Astrocyte of the hippocampus (primary cell): ENCODE results near the gene IL1RL1.
"Not testable (repeated sequence)": the region's sequence is repeated elsewhere in the genome, so short reads cannot be mapped to it uniquely, and the experiment has no call there.

Experiments used
- DNase-seq: peaks from one replicate; pipeline ENCODE4 v3.0.0; 2011; ENCODE audit warnings: low read depth, low spot score

Gene IL1RL1

DNA sequence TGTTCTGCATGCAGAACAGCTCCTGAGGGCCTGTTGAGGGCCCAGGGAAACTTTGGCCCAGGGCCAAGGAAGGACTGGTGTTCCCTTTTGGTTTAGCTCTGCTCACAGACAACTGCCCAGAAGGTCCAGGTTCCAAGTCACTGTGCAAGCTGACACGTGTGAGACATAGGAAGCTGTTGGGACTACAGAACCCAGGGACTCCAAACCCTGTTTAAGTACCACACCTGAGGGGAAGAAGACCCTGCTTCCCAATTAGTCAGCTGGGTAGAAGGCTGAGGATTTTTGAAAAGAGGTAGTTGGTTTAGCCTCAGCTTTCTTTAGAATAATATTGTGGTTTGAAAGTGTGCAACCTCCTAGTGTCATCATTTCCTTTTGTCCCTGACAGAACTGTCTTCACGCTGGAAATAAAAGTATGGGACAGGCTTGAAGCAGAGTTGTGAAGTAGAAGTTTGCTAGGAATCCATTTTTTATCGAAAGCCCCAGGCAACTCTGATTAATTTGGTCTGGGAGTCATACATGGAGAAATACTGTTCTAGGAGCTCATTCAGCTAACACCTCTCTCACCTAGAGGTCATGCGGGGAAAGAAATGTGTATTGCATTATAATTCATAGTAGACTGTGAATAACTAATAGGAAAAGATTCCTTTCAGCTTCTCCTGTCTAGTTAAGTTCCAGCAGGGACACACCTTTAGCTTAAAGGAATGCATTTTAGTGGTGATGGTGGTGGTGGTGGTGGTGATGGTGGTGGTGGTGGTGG, 19.9 kb upstream of the IL1RL1 start:
- no peak for DNase-seq

DNA sequence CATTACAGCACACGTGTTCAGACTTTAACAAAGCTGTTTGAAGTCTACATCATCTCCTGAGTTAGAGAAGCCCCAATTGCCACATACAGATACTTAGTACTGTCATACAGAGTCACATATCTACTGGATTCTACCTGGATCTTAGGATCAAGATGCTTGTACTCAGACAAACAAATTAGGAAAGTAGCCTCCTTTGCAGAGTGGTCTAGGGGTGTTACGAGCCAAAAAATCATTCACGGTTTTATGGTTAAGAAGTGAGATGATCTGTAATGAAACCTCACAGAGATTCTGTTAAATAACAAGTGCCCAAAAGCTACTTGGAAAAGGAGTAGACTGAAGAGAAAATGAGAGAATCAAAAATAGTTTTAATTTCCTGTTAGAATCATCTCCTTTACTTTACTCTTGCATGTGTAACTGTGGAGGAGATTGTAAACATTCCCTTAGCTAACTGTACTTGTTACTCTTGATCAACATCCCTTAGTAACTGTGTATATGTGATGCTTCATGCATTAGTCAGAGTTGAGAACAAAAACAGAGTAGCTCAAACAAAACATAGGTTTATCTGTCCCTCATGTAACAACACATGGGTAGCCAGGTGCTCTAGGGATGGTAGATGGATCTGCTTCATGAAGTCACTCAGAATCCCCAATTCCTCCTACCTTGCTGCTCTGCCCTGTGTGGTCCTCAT, 16.4 kb upstream of the IL1RL1 start:
- DNase-seq = no peak

DNA sequence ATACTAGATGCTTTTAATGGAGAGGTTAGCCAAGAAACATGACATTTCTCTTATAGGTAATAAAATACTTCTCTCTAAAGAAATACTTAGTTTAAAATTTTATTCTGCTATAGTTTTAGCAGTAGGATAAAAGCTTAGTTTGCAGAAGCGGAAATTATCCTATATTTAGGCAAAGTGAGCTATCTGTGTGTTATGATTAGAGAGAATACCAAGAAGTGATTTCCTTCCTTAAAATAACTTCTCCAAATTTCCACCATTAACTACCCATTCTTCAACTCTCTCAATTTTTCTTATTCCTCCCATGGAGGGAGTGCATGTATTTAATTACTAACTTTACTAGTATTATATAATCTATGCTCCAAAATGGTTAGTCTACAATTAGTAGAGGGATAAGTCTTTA, 15.8 kb upstream of the IL1RL1 start:
- DNase-seq = no peak

DNA sequence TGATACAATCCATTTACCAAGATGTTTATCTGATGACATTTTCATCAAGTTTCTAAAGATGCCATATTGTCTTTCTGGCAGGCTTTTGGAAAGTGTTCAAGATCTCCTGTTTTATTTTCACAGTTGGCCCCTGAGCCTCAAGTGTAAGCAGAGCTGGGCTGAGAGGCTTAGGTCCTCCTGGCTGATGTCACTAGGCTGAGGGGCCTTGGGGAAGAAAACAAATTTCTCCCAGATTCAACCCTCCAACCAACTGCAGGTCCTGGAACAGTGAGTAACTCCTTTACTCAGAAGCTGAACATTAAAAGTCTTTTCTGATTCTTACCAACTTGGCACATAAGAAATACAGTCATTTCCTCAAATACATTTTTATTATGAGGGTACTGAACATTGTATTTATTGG, 14.9 kb upstream of the IL1RL1 start:
- no peak for DNase-seq

DNA sequence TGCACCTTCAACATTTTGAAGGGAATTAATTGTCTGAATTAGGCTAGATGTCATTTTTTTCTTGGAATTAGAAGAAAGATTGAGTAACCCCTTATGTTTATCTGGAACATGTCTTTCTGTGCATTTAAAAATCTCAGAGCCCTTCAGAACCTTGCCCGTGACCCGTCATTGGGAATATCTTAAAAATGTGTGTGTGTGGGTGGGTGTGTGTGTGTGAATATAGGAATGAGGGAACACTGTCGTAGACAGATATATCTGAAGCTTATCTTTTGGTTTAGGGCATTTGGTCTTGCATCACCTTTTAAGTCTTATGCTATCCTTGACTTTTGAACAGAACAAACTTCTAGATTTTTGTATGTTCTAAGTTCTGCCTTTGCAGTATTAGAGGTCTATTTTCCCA, 13.5 kb upstream of the IL1RL1 start:
- DNase-seq = no peak

DNA sequence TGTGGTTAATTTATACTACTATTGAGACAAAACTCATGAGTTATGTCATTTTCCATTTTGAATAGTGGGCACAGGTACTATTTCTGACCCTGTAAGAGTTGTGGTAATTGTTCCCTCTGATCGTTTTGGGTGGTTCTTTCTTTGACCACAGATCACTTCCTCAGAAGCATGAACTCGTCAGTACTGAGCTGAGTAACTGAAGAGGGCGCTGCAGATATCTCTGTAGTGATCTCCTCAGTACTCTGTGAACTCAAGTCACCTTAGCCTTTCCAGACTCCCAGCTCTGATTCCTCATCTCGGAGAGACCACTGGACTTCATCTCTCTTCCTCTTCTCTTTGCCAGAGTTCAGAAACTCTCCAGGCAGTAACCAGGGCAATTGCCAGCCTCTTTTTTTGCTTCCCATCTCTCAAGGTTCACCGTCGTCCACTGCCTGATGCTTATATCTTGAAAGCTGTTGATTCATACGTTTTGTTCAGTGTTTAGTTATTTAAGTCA, 9.4 kb upstream of the IL1RL1 start:
- DNase-seq = no peak

DNA sequence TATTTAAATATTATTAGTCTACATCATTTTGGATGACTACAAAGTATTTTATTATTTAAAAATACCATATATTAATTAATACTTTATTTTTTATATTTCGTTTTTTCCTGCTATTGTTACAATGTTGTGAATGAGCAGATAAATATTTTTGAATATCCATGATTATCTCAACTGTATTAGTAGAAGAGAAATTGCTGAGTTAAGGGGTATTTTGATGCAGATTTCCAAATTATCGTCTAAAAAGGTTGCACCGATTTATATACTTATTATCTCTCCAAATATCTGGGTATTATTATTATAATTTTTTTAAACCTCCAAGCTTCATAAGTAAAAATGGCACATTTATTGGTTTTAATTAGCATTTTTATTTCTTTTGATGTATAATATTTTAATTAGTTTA, 8.9 kb upstream of the IL1RL1 start:
- no peak for DNase-seq

DNA sequence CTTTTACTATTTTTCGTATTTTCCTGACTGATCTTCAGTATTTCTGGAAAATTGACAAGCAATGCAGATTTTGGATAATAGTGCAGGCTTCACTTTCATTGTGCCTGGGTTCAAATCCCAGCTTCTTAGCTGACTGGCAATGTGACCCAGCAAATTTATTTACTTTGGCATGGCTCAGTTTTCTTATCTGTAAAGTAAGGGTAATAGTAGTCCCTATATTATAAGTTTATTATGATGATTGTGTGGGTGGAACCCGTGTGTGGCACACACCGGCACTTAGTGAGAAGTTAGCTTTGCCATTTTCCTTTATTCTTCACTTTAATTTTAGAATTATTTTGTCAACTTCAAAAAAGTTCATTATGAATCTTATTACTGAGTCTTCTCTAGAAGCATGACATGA, 7.8 kb upstream of the IL1RL1 start:
- no peak for DNase-seq

DNA sequence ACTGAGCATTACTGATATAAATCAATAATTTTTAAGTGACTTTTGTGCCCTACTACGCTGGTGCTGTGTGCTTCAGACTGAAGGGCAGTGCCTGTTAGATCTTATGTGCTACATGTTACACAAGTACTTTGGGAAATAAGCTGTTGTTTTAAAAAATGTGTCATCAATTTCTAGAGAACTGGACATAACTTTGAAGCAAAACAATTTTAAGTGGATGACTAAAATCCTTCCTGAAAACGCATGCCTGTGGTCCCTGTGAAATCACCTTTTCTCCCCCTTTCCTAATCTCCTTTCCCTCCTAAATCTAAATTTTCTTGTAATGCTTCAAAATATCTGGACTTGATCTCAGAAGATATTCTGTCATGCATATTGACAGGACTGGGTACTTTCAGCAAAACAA, 7.1 kb upstream of the IL1RL1 start:
- DNase-seq = peak; percentile 5

DNA sequence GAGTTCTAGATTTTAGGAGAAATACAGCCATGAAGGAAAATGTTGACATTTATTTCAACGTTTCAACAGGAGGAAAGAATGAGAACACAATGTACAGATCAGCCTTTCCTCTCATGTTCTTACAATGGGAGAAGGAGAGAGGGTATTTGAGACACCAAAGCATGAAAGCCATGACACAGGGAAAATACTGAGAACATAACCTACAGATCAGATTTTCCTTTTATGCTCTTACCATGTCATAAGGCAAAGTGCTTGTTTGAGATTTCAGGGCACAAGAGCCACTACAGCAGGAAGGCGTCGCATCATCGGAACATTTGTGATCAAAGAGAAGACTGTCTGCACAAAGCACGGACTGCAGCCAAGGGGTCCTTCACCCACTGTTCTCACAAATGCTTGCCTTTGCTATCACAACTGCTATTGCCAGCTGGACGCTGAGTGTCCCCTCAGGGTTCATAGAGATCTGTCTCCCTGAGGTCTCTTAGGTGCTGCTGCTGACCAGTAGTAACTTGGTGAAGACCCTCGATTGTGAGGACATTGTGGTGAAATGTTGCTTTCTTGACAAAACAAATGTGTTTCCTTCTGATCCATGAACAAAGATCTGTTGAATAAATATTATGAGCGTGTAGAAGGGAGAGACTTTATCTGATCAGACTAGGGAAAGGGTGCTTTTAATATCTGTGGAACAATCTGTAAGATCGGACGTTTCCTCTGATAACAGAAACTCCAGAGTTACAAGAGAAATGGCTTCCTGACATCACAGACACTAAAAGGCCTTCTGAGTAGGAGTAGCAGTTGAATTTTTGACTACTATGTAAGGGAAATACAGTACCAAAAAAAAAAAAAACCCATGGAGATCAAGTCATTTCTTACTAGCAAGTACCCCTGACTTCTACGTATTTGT, 6.4 kb upstream of the IL1RL1 start:
- DNase-seq = no peak

DNA sequence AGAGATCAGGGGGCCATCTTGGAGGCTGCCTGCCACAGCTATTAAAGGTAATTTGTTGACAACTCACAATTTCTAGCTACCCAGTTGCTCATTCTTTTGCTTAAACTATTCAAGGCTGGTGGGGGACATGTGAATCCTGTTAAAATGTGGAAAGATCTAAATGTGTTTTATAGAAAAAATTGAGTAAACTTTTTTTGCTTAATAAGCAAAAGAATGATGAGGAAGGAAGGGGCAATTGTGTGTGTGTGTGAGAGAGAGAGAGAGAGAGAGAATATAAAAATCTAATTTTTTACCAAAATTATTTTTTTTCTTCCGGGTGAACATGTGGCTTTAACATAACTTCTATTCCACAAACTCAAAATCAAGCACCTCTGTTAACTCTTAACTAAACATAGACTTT, 5.2 kb upstream of the IL1RL1 start:
- no peak for DNase-seq

DNA sequence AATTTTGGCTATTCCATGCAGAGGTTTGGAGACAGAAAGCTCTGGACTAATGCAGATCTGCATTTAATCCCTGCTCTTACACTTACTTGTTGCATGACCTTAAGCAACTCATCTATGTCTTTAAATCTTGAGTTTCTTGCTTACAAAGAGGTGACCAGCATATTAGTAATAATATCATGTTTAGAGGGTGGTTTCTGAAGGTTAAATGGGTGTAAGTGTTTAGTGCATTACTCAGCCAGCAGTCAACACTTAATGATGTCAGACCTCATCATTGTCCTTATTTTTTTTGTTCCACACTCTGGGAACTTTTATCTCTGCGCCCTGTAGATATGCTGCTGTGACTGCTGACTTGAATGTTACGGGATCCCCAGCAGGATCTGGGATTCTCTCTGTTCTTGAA, 1.7 kb downstream of the IL1RL1 start:
- peak; percentile 36 for DNase-seq

DNA sequence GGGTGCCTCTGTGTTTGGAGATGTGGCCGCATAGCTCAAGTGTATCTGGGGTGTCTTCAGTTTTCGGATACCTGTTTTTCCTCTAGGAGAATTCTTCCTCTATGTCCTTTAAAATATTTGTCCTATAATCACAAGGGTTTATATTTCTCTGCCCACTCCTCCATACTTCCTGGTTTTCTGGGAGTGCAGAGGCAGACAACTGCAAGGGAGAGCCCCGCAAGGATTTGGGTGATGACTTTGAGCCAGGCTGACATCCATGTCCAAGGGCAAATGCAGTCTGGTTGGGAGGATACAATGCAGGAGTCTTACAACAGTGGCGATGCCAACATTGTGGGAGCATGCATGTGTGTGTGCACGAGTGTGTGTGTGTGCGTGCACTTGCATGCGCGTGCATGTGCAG, 2.1 kb downstream of the IL1RL1 start:
- DNase-seq = no peak

DNA sequence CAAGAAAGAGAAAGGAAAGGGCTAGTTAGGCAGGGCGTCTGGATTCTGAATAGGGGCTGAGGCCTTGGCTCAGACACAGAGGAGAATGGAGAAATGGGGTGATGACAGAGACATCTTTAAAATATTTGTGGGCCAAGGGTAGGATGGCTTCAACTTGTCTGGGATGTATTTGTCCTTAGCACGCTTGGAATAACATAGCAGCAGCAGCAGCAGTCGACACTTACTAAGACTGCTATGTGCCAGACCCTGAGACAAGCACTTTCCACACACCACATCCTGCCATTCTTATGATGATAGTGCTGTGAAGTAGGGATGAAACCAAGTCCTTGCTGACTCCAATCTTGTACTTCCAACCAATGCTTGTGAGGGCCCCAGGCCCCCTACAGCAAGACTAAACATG, 2.6 kb downstream of the IL1RL1 start:
- no peak for DNase-seq

DNA sequence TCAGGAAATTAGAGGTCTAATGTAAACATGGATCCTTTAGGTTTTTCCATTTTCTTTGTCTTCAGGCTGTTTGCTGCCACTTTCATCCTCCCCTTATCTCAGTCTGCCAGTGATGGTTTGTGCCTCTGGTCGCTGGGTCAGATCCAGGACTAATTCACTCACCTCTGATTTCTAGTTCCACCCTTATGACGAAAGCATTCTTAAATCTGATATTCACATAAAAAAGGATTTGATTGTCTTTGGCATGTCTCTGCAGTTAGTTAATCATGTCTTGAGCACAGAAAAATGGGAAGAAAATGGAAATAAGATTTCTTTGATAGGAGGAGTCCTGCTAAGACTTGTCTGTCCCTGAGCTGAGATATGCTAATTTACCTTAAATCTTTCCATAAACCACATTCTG, 4.6 kb downstream of the IL1RL1 start:
- no peak for DNase-seq

DNA sequence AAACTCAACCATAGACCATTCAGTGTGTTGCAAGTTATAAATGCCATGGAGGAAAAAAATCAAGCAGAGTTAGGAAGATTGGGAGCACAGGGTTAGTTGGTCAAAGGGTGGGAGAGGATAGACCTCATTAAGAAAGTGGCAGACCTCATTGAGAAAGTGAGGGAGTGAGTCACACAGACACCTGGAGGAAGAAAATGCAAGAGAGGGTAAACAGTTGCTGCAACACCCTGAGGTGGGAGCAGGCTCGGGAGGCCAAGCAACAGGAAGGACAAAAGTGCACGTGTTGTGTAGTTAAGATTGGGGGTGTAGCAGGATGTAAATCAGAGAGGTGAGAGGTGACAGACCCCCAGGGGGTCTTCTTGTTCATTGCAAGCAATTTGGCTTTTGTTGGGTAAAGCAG, 6.4 kb downstream of the IL1RL1 start:
- DNase-seq = no peak

DNA sequence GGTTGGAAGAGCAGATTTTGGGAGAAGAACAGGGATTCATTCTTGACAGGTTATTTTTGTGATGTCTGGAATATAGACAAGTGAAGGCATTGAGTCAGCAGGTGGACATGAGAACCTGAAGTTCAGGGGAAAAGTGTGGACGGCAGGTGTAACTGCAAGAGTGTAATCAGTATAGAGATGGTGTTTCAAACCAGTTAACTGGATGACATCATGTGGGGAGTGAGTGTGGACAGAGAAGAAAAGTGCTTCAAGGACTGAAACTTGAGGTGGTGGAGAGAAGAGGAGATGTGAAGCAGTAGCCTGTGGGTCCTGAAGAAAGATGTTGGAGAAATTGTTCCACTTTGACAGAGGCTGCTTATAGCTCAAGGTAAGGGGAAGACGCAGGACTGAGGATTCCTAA, 7.1 kb downstream of the IL1RL1 start:
- DNase-seq = no peak

DNA sequence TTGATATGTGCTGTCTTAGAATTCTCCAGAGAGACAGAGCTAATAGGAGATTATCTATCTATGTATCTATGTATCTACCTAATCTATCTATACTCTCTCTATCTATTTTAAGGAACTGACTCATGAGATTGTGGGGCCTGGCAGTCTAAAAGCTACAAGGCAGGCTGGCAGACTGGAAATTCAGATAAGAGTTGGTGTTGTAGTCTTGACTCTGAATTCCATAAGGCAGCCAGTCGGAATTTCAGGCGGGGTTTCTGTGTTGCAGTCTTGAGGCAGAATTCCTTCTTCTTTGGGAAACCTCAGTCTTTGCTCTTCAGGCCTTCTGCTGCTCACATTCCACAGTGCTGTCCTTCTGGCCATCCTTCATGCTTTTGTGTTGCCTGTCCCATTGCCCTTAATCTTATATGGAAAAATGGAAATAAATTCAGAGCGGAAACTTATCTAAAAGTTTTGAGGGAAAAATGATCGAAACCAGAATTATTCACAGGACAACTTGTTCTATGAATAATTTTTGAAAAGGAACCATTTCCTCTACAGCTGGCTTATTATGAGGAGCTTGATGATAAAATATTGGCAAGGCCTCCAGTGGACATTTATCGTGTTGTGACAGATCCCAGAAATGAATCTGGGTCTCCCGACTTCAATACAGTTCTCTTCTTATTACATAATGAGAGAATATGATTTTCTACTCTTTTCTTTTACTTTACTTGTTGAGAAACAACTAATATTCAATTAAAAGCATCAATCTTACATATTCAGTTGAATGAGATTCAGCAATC, 10.8 kb downstream of the IL1RL1 start:
- DNase-seq = peak; percentile 20

DNA sequence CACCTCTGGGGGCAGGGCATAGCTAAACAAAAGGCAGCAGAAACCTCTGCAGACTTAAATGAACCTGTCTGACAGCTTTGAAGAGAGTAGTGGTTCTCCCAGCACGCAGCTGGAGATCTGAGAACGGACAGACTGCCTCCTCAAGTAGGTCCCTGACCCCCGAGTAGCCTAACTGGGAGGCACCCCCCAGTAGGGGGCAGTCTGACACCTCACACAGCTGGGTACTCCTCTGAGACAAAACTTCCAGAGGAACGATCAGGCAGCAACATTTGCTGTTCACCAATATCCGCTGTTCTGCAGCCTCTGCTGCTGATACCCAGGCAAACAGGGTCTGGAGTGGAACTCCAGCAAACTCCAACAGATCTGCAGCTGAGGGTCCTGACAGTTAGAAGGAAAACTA, 13.6 kb downstream of the IL1RL1 start:
- DNase-seq = not testable (repeated sequence)

DNA sequence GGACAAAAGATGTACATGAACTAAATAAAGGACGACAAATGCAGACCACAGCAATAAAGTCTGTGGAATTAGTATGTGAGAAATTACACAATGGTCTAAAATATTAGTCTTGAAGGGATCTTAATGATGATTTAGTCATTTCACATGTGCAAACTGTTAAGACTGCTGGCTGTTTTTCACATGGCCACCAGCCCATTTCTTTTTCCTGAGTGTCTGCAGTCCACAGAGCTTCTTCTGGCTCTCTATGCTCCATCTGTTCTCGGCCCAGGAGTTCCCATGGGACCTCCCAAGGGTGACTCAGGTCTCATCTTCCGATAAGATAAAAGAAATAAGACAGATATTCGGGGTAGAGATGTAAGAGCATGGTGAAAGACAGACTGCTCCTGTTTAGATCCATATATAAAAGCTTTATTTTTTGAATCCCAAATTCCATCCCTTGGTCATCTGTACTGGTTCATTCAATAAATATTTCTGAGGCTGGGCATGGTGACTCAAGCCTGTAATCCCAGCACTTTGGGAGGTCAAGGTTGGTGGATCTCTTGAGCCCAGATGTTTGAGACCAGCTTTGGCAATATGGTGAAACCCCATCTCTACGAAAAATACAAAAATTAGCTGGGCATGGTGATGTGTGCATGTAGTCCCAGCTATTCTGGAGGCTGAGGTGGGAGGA, 20.1 kb downstream of the IL1RL1 start:
- no peak for DNase-seq

DNA sequence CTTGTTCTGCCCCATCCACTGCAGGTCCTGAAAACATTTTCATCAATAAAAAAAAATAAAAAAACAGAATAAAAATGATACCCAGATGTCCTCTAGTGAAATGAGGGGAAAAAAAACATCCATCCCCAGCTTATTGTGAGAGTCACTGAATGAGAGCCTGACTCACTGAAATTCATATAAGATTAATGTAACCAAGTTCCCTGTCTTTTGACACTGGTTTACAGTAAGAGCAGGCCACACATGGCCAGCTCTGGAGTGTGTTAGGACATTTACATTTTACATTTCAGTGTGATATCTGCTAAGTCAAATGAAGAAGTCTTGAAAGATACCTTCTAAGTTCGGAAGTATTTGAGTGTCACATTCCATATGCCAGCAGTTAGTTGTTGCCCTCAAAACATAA, 23.1 kb downstream of the IL1RL1 start:
- no peak for DNase-seq
